Calu3 (cell line): ENCODE data around the gene ENPP6. TPM values are rescaled to one million over a fixed set of nuclear protein-coding genes. Genes with fewer than 3 reads are reported as not detected.

Source experiments
- BruUV-seq: library from RNA; stranded (reverse); fragments of 400-500 nt; replicated peaks from 2 replicates; lab custom pipeline; 2021; lab: Mats Ljungman, UMichigan
- CTCF ChIA-PET: fragments of 300-600 bp; sonication (Branson Sonifier 250); formaldehyde crosslinking; loops from one replicate; lab custom pipeline; 2022; ENCODE audit warnings: antibody characterized with exemption; lab: Charles Lee
- DNase-seq: peaks from one replicate; pipeline ENCODE4 v3.0.0; 2022
- H3K27ac Mint-ChIP-seq: one replicate; pipeline ENCODE4 v1.8.0; 2022; ENCODE audit warnings: mixed read lengths; ENCODE audit not compliant: unreplicated experiment
- H3K27me3 Mint-ChIP-seq: one replicate; pipeline ENCODE4 v1.8.0; 2022; ENCODE audit warnings: mixed read lengths; ENCODE audit not compliant: unreplicated experiment
- H3K36me3 Mint-ChIP-seq: one replicate; pipeline ENCODE4 v1.8.0; 2022; ENCODE audit warnings: mild to moderate bottlenecking, moderate library complexity, mixed read lengths; ENCODE audit not compliant: insufficient read depth, unreplicated experiment
- H3K4me1 Mint-ChIP-seq: one replicate; pipeline ENCODE4 v1.8.0; 2022; ENCODE audit warnings: mild to moderate bottlenecking, low read depth, mixed read lengths; ENCODE audit not compliant: unreplicated experiment
- H3K4me3 Mint-ChIP-seq: one replicate; pipeline ENCODE4 v1.8.0; 2022; ENCODE audit warnings: mild to moderate bottlenecking, low read depth, moderate library complexity, mixed read lengths; ENCODE audit not compliant: unreplicated experiment
- H3K9me3 Mint-ChIP-seq: one replicate; pipeline ENCODE4 v1.8.0; 2022; ENCODE audit warnings: low read depth, mixed read lengths; ENCODE audit not compliant: unreplicated experiment
- intact Hi-C: fragments of 100-400 bp; cut with micrococcal nuclease; formaldehyde crosslinking; loops from one replicate; pipeline ENCODE4 v1.10.0; 2022; ENCODE audit not compliant: unreplicated experiment
- total RNA-seq: library from RNA; stranded (reverse); gene quantifications from 2 replicates; pipeline ENCODE4 v1.2.3, GENCODE V29; 2022
- TF ChIP-seq, protein P1 (sequence below): fragments of 200-600 bp; IDR thresholded peaks from one replicate; pipeline ENCODE4 v1.8.0; 2022; ENCODE audit warnings: antibody characterized with exemption; ENCODE audit not compliant: unreplicated experiment

The ENPP6 gene
- total RNA-seq, 1 experiment from 2014 or later, result not detected

DNA sequence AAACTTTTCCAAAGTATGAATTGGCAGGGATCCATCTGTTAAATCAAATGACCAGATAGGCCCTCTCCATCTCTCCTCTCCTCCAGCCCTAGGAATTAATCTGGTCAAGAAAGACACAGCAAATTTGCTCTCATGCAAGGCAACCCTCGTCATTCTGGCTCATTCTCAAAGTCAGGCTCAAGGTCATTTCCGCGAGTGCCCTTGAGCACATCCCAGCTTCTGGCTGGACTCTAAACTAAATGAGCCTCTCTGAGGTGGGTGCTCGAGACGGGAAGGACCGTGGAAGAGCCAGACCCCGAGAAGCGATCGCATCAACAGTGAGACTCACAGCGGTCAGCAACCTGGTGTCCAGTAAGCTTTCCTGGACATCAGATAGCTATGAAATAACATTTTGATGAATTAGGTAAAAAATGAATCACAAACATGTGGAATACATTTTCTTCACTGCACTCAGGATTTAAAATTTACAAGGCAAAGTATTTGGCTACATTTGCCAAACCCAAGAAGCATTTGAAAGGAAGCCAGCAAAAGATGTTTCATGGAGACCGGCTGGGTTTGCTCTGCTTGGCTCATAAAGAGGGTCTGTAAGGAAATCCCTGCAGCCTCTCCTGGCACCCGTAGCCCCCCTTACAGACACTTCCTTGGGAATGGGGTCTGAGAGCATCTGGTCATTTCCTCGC is 121.0 kb downstream of the ENPP6 start:
- TF ChIP-seq, protein P1, sequence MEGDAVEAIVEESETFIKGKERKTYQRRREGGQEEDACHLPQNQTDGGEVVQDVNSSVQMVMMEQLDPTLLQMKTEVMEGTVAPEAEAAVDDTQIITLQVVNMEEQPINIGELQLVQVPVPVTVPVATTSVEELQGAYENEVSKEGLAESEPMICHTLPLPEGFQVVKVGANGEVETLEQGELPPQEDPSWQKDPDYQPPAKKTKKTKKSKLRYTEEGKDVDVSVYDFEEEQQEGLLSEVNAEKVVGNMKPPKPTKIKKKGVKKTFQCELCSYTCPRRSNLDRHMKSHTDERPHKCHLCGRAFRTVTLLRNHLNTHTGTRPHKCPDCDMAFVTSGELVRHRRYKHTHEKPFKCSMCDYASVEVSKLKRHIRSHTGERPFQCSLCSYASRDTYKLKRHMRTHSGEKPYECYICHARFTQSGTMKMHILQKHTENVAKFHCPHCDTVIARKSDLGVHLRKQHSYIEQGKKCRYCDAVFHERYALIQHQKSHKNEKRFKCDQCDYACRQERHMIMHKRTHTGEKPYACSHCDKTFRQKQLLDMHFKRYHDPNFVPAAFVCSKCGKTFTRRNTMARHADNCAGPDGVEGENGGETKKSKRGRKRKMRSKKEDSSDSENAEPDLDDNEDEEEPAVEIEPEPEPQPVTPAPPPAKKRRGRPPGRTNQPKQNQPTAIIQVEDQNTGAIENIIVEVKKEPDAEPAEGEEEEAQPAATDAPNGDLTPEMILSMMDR, result no peak
- CTCF ChIA-PET, result no interaction called here
- H3K4me3 Mint-ChIP-seq, result no peak overlapping the region
- H3K4me1 Mint-ChIP-seq, result no peaks in the 10 kb centered on the region
- no TSS peak for BruUV-seq
- no peaks in the 10 kb centered on the region for H3K9me3 Mint-ChIP-seq
- peaks cover 60% of the 10 kb centered on the region for H3K27me3 Mint-ChIP-seq
- H3K36me3 Mint-ChIP-seq, result no peaks in the 10 kb centered on the region
- intact Hi-C loops, result no loop called here
- H3K27ac Mint-ChIP-seq, result no peak overlapping the region
- DNase-seq, result no peak

DNA sequence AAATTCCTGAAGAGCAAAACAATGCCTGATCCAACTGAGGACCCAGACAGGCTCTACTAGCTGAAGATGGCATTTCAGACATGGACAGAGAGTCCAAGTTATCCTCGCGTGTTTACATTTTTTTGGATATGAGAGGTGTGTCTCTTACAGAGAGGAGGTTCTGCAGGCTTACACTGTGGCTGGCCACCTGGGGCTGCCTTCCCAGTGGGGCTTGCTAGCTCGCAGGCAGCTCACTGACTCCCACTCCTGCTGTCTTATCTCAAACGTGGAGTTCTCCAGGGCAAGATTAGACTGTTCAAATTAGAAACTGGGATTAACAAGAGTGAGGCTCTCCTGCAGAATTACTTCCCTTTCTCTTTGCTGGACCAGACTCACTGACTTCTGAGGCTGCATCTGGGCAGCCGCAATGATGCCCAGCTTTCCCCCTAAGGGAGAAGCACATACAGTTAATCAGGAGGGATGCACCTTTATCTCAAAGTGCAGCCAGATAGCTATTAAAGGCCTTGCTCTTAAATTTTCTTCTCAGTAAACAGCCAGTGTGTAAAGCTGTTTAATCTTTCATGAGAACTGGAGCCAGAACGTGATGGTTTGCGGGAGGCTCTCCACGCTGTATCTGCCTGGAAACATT is 123.0 kb downstream of the ENPP6 start:
- no peaks in the 10 kb centered on the region for H3K9me3 Mint-ChIP-seq

DNA sequence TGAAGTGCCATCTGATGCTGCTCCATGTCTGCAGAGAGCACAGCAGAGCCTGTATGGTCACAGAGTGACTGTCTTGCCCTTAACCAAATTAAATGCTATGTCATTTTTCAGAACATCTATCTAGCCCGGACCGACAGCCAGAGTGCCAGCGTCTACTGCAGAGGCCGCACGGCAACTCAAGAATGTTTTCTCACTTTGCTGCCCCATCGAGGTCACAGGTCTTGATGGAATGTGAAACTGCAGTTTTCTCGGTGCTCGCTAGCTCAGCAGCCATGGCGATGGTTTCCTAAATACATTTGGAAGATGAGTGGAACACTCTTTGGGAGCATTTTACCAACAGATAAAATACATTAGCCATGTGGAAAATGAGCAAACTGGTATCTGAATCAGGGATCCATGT is 125.7 kb downstream of the ENPP6 start:
- no peak for DNase-seq
- intact Hi-C loops, result no loop called here
- CTCF ChIA-PET, result no interaction called here
- TF ChIP-seq, protein P1, result no peak
- no peaks in the 10 kb centered on the region for H3K9me3 Mint-ChIP-seq
- BruUV-seq, result no TSS peak
- no peaks in the 10 kb centered on the region for H3K36me3 Mint-ChIP-seq
- no peaks in the 10 kb centered on the region for H3K4me1 Mint-ChIP-seq
- no peak overlapping the region for H3K4me3 Mint-ChIP-seq
- H3K27me3 Mint-ChIP-seq, result peaks cover 28% of the 10 kb centered on the region
- H3K27ac Mint-ChIP-seq, result no peak overlapping the region

More for the DNA sequence above, 123.0 kb downstream of the ENPP6 start:
- Mint-ChIP-seq H3K36me3 (no peaks in the 10 kb centered on the region), H3K4me3 (no peak overlapping the region), H3K27me3 (peaks cover 40% of the 10 kb centered on the region), H3K4me1 (no peaks in the 10 kb centered on the region), H3K27ac (no peak overlapping the region)
- intact Hi-C loops, result no loop called here
- BruUV-seq, result no TSS peak
- no peak for DNase-seq
- CTCF ChIA-PET, result no interaction called here
- TF ChIP-seq, protein P1, result no peak

DNA sequence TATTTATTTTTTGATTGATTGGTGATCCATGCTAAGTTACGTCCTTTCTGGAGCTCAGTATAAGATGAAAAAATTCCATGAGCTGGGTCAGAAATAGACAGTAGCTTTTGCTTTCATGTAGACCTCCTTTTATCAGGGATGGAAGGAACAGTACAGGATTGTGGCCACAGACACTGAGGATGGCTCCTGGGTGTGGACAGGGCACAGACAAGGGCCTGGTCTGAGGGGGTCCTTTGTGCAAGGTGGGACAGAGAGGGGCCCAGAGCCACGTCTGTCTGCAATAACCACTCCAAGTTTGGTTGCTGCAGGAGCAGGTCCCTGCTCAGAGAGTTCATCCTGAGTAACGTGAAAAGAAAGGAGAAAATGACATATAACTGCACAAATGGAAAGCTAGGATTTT is 127.1 kb downstream of the ENPP6 start:
- no TSS peak for BruUV-seq
- DNase-seq, result no peak
- CTCF ChIA-PET, result no interaction called here
- Mint-ChIP-seq H3K4me1 (no peaks in the 10 kb centered on the region), H3K4me3 (no peak overlapping the region), H3K27me3 (peaks cover 20% of the 10 kb centered on the region), H3K9me3 (no peaks in the 10 kb centered on the region), H3K27ac (no peak overlapping the region), H3K36me3 (no peaks in the 10 kb centered on the region)
- TF ChIP-seq, protein P1, result no peak
- intact Hi-C loops, result no loop called here
